Measurements from ENCODE around the gene TRIM50.

DNA sequence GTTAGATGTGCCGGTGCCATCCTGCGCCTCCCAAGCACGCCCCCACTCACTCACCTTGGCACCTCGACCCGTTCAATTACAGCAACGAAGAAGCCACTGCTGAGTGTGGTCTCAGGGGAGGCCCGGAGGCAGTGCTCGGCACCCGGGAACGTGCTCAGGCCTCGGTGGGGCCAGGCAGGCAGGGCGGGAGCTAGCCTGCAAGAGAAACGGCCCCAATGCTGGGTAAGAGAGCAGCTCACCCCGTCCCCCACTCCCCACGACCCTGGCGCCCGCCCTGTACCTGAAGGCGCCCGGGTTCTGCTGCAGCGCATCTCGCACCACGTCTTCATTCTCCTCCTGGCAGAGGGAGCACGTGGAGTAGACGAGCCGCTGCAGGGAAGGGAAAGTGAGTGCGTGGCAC lies 24.3 kb downstream of the TRIM50 start:
- TF ChIP-seq, protein P1, sequence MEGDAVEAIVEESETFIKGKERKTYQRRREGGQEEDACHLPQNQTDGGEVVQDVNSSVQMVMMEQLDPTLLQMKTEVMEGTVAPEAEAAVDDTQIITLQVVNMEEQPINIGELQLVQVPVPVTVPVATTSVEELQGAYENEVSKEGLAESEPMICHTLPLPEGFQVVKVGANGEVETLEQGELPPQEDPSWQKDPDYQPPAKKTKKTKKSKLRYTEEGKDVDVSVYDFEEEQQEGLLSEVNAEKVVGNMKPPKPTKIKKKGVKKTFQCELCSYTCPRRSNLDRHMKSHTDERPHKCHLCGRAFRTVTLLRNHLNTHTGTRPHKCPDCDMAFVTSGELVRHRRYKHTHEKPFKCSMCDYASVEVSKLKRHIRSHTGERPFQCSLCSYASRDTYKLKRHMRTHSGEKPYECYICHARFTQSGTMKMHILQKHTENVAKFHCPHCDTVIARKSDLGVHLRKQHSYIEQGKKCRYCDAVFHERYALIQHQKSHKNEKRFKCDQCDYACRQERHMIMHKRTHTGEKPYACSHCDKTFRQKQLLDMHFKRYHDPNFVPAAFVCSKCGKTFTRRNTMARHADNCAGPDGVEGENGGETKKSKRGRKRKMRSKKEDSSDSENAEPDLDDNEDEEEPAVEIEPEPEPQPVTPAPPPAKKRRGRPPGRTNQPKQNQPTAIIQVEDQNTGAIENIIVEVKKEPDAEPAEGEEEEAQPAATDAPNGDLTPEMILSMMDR (IDR thresholded peaks at IDR 0.05) = no peak
- no peak for TF ChIP-seq POLR2A (IDR thresholded peaks at IDR 0.05)
- TF ChIP-seq POLR2AphosphoS5 (IDR thresholded peaks at IDR 0.05; ENCODE audit: insufficient read depth in 1 of 2, low read depth in 1 of 2) = no peak

All from vagina (tissue), 2 donors.